Caco-2 (cell line): ENCODE data around the gene ARSI. TPM values are rescaled to one million over a fixed set of nuclear protein-coding genes. Genes with fewer than 3 reads are reported as not detected.

ENCODE experiments used
- BruUV-seq: library from RNA; stranded (reverse); fragments of 400-500 nt; replicated peaks from 2 replicates; lab custom pipeline; 2021; lab: Mats Ljungman, UMichigan
- CTCF ChIA-PET: fragments of 300-600 bp; sonication (Branson Sonifier 250); formaldehyde crosslinking; loops from one replicate; lab custom pipeline; 2022; ENCODE audit warnings: antibody characterized with exemption; lab: Charles Lee
- POLR2A ChIA-PET: fragments of 300-600 bp; sonication (Branson Sonifier 250); formaldehyde crosslinking; loops from one replicate; lab custom pipeline; 2022; ENCODE audit warnings: antibody characterized with exemption; lab: Charles Lee
- DNase-seq, 2 experiments: peaks; one replicate each; pipeline versions ENCODE4 v3.0.0 to v3.0.0-alpha.2; 2020 to 2022
- H3K27me3 ChIP-seq: replicated peaks from 2 replicates; pipeline ENCODE4 v1.6.0; 2011; ENCODE audit warnings: low read length; ENCODE audit not compliant: control insufficient read depth, insufficient read depth
- H3K36me3 ChIP-seq: 2 replicates; pipeline ENCODE4 v1.5.1; 2011; ENCODE audit warnings: low read length; ENCODE audit not compliant: control insufficient read depth, insufficient read depth
- H3K4me1 ChIP-seq: fragments of 250-450 bp; sonication (Bioruptor Pico); 2 replicates; pipeline ENCODE4 v1.5.1; 2020; ENCODE audit warnings: mild to moderate bottlenecking
- H3K4me3 ChIP-seq: 2 replicates; pipeline ENCODE4 v1.5.1; 2011; ENCODE audit warnings: low read depth, mild to moderate bottlenecking, control low read depth, low read length
- H3K9me3 ChIP-seq: fragments of 250-450 bp; sonication (Bioruptor Pico); 2 replicates; pipeline ENCODE4 v1.5.1; 2020; ENCODE audit warnings: mild to moderate bottlenecking, moderate library complexity
- H3K27ac Mint-ChIP-seq: one replicate; pipeline ENCODE4 v1.8.0; 2022; ENCODE audit warnings: mixed read lengths; ENCODE audit not compliant: unreplicated experiment
- H3K27me3 Mint-ChIP-seq: one replicate; pipeline ENCODE4 v1.8.0; 2022; ENCODE audit warnings: mixed read lengths; ENCODE audit not compliant: insufficient read depth, unreplicated experiment
- H3K36me3 Mint-ChIP-seq: one replicate; pipeline ENCODE4 v1.8.0; 2022; ENCODE audit warnings: mild to moderate bottlenecking, mixed read lengths; ENCODE audit not compliant: insufficient read depth, unreplicated experiment
- H3K4me1 Mint-ChIP-seq: one replicate; pipeline ENCODE4 v1.8.0; 2022; ENCODE audit warnings: low read depth, mixed read lengths; ENCODE audit not compliant: unreplicated experiment
- H3K4me3 Mint-ChIP-seq: one replicate; pipeline ENCODE4 v1.8.0; 2022; ENCODE audit warnings: mild to moderate bottlenecking, moderate library complexity, mixed read lengths; ENCODE audit not compliant: unreplicated experiment
- H3K9me3 Mint-ChIP-seq: one replicate; pipeline ENCODE4 v1.8.0; 2022; ENCODE audit warnings: mixed read lengths; ENCODE audit not compliant: unreplicated experiment
- CTCF ChIP-seq, 2 experiments: fragments of 200-600 bp in 1 of 2; IDR thresholded peaks; 1 replicate in 1 of 2; 2 replicates in 1 of 2; pipeline versions ENCODE4 v1.5.1 to v1.8.0; 2011 to 2022; ENCODE audit warnings: antibody characterized with exemption in 1 of 2, control low read depth in 1 of 2, inconsistent platforms in 1 of 2, low read depth in 1 of 2, low read length in 1 of 2, mild to moderate bottlenecking in 1 of 2, moderate library complexity in 1 of 2; ENCODE audit not compliant: insufficient read depth in 1 of 2, severe bottlenecking in 1 of 2, unreplicated experiment in 1 of 2
- intact Hi-C: fragments of 100-400 bp; cut with micrococcal nuclease; formaldehyde crosslinking; loops from one replicate; pipeline ENCODE4 v1.10.0; 2022; ENCODE audit not compliant: unreplicated experiment
- total RNA-seq: library from RNA; stranded (reverse); gene quantifications from 2 replicates; pipeline ENCODE4 v1.2.3, GENCODE V29; 2022

The ARSI gene
- total RNA-seq, 1 experiment from 2014 or later: 0.52 TPM

GRCh38 chr5:150298701-150299451 is 3.8 kb downstream of the ARSI start:
- no peak overlapping the region for H3K27ac Mint-ChIP-seq
- POLR2A ChIA-PET: no interaction called here
- Histone ChIP-seq H3K9me3 (no peaks in the 10 kb centered on the region), H3K4me1 (peaks cover 5% of the 10 kb centered on the region), H3K4me3 (no peak overlapping the region), H3K36me3 (no peaks in the 10 kb centered on the region), H3K27me3 (no peaks in the 10 kb centered on the region)
- TF ChIP-seq CTCF (IDR thresholded peaks at IDR 0.05; ENCODE audit: insufficient read depth in 1 of 2, low read depth in 1 of 2, low read length in 1 of 2, severe bottlenecking in 1 of 2, unreplicated experiment in 1 of 2): no peak
- no peak for DNase-seq
- H3K4me1 Mint-ChIP-seq: no peaks in the 10 kb centered on the region
- H3K4me3 Mint-ChIP-seq: no peak overlapping the region
- H3K36me3 Mint-ChIP-seq: no peaks in the 10 kb centered on the region
- no peaks in the 10 kb centered on the region for H3K27me3 Mint-ChIP-seq
- H3K9me3 Mint-ChIP-seq: no peaks in the 10 kb centered on the region
- BruUV-seq: no TSS peak
- CTCF ChIA-PET: no interaction called here
- intact Hi-C loops: no loop called here

GRCh38 chr5:150297934-150298595 is 4.6 kb downstream of the ARSI start:
- Histone ChIP-seq H3K9me3 (no peaks in the 10 kb centered on the region), H3K27me3 (no peaks in the 10 kb centered on the region), H3K36me3 (no peaks in the 10 kb centered on the region), H3K4me1 (peaks cover 1% of the 10 kb centered on the region), H3K4me3 (no peak overlapping the region)
- H3K27me3 Mint-ChIP-seq: peaks cover 1% of the 10 kb centered on the region
- H3K4me3 Mint-ChIP-seq: no peak overlapping the region
- DNase-seq: no peak
- intact Hi-C loops: no loop called here
- H3K36me3 Mint-ChIP-seq: no peaks in the 10 kb centered on the region
- ChIA-PET POLR2A (no interaction called here), CTCF (no interaction called here)
- no peak overlapping the region for H3K27ac Mint-ChIP-seq
- BruUV-seq: no TSS peak
- no peak for TF ChIP-seq CTCF (IDR thresholded peaks at IDR 0.05; ENCODE audit: insufficient read depth in 1 of 2, low read depth in 1 of 2, low read length in 1 of 2, severe bottlenecking in 1 of 2, unreplicated experiment in 1 of 2)
- H3K4me1 Mint-ChIP-seq: no peaks in the 10 kb centered on the region
- H3K9me3 Mint-ChIP-seq: no peaks in the 10 kb centered on the region

GRCh38 chr5:150297236-150297890 is 5.3 kb downstream of the ARSI start:
- intact Hi-C loops: no loop called here
- no peak overlapping the region for H3K27ac Mint-ChIP-seq

More at GRCh38 chr5:150297236-150297890, 5.3 kb downstream of the ARSI start:
- peaks cover 3% of the 10 kb centered on the region for H3K27me3 Mint-ChIP-seq
- POLR2A ChIA-PET: no interaction called here
- DNase-seq: no peak
- BruUV-seq: no TSS peak
- no peak overlapping the region for H3K4me3 Mint-ChIP-seq
- Histone ChIP-seq H3K4me3 (no peak overlapping the region), H3K36me3 (no peaks in the 10 kb centered on the region), H3K4me1 (no peaks in the 10 kb centered on the region; the same call in none of the 2 replicates), H3K9me3 (no peaks in the 10 kb centered on the region), H3K27me3 (no peaks in the 10 kb centered on the region)
- CTCF ChIA-PET: interaction anchor here (1.1 kb wide), 1 partner anchor 445 kb away, joined by 3 read pairs; no protein-coding TSS in a partner anchor
- H3K4me1 Mint-ChIP-seq: no peaks in the 10 kb centered on the region
- no peaks in the 10 kb centered on the region for H3K9me3 Mint-ChIP-seq
- TF ChIP-seq CTCF (IDR thresholded peaks at IDR 0.05; ENCODE audit: insufficient read depth in 1 of 2, low read depth in 1 of 2, low read length in 1 of 2, severe bottlenecking in 1 of 2, unreplicated experiment in 1 of 2): no peak
- H3K36me3 Mint-ChIP-seq: no peaks in the 10 kb centered on the region
